IMR-90 (cell line): ENCODE results near the gene CCL4. TPM values are rescaled to one million over a fixed set of nuclear protein-coding genes. Genes with fewer than 3 reads are reported as not detected.
"Not testable (repeated sequence)": the region's sequence is repeated elsewhere in the genome, so short reads cannot be mapped to it uniquely, and the experiment has no call there.

ENCODE experiments used
- ATAC-seq: fragments of 200-7000 bp; cut with Tn5 transposase; 2 replicates; pipeline ENCODE4 v1.9.1; 2020; ENCODE audit warnings: low read depth, mild to moderate bottlenecking, moderate library complexity
- BruUV-seq: library from RNA; stranded (reverse); fragments of 400-500 nt; replicated peaks from 2 replicates; lab custom pipeline; 2021; lab: Mats Ljungman, UMichigan
- CTCF ChIA-PET: fragments of 300-600 bp; formaldehyde crosslinking; extraction: SDS; loops from one replicate; lab custom pipeline; 2021; ENCODE audit warnings: antibody characterized with exemption; lab: Yijun Ruan, JAX
- POLR2A ChIA-PET: fragments of 300-600 bp; sonication (Branson Sonifier 250); formaldehyde crosslinking; loops from one replicate; lab custom pipeline; 2022; ENCODE audit warnings: antibody characterized with exemption; ENCODE audit not compliant: unreplicated experiment; lab: Charles Lee
- DNase-seq: peaks from one replicate; pipeline ENCODE4 v3.0.0; 2013
- H2AFZ ChIP-seq: replicated peaks from 2 replicates; pipeline ENCODE3; 2013; ENCODE audit warnings: low read length, mild to moderate bottlenecking; ENCODE audit not compliant: poor library complexity
- H2AK5ac ChIP-seq: 2 replicates; pipeline ENCODE4 v1.6.1; 2013; ENCODE audit warnings: low read depth, low read length, inconsistent platforms
- H2AK9ac ChIP-seq: replicated peaks from 2 replicates; pipeline ENCODE3; 2013; ENCODE audit warnings: mild to moderate bottlenecking, low read depth, low read length, moderate library complexity; ENCODE audit not compliant: poor library complexity
- H2BK120ac ChIP-seq: 2 replicates; pipeline ENCODE4 v1.6.1; 2013; ENCODE audit warnings: low read depth, low read length, inconsistent platforms
- H2BK15ac ChIP-seq: 3 replicates; pipeline ENCODE4 v1.6.1; 2013; ENCODE audit warnings: low read depth, low read length, inconsistent platforms
- H2BK20ac ChIP-seq: 2 replicates; pipeline ENCODE4 v1.6.1; 2013; ENCODE audit warnings: low read depth, mild to moderate bottlenecking, inconsistent platforms, low read length, moderate library complexity
- H2BK5ac ChIP-seq: 2 replicates; pipeline ENCODE4 v1.6.1; 2013; ENCODE audit warnings: mild to moderate bottlenecking, low read depth, low read length, inconsistent platforms; ENCODE audit not compliant: poor library complexity, severe bottlenecking
- H3K14ac ChIP-seq: replicated peaks from 2 replicates; pipeline ENCODE4 v1.6.1; 2013; ENCODE audit warnings: low read depth, low read length, inconsistent platforms
- H3K18ac ChIP-seq: 2 replicates; pipeline ENCODE4 v1.6.1; 2013; ENCODE audit warnings: low read depth, low read length, control low read depth
- H3K23ac ChIP-seq: 2 replicates; pipeline ENCODE4 v1.6.1; 2013; ENCODE audit warnings: low read depth, low read length, inconsistent platforms
- H3K27ac ChIP-seq: 2 replicates; pipeline ENCODE4 v1.5.1; 2013; ENCODE audit warnings: mild to moderate bottlenecking, control low read depth, low read length; ENCODE audit not compliant: insufficient read depth
- H3K27me3 ChIP-seq: 2 replicates; pipeline ENCODE4 v1.6.1; 2013; ENCODE audit warnings: low read length; ENCODE audit not compliant: control insufficient read depth, insufficient read depth
- H3K36me3 ChIP-seq: 2 replicates; pipeline ENCODE4 v1.6.1; 2013; ENCODE audit warnings: low read length, mixed read lengths; ENCODE audit not compliant: control insufficient read depth, insufficient read depth
- H3K4ac ChIP-seq: 2 replicates; pipeline ENCODE4 v1.6.1; 2013; ENCODE audit warnings: low read depth, low read length, inconsistent platforms
- H3K4me1 ChIP-seq: 2 replicates; pipeline ENCODE4 v1.6.1; 2013; ENCODE audit warnings: low read length, mixed read lengths; ENCODE audit not compliant: control insufficient read depth, insufficient read depth
- H3K4me2 ChIP-seq: 2 replicates; pipeline ENCODE4 v1.6.1; 2013; ENCODE audit warnings: low read depth, mild to moderate bottlenecking, control low read depth, low read length, moderate library complexity
- H3K4me3 ChIP-seq: 2 replicates; pipeline ENCODE4 v1.5.1; 2013; ENCODE audit warnings: low read depth, mild to moderate bottlenecking, control low read depth, low read length, moderate library complexity; ENCODE audit not compliant: insufficient read depth
- H3K56ac ChIP-seq: 2 replicates; pipeline ENCODE4 v1.6.1; 2013; ENCODE audit warnings: low read length, inconsistent platforms; ENCODE audit not compliant: insufficient read depth; ENCODE audit errors: extremely low read depth
- H3K79me1 ChIP-seq, 2 experiments: 2 replicates each; pipeline ENCODE4 v1.6.1; 2013; ENCODE audit warnings: low read length in 2 of 2, inconsistent platforms in 1 of 2, low read depth in 1 of 2
- H3K9ac ChIP-seq: 2 replicates; pipeline ENCODE4 v1.6.1; 2013; ENCODE audit warnings: low read depth, low read length, control low read depth
- H3K9me1 ChIP-seq: 2 replicates; pipeline ENCODE4 v1.6.1; 2013; ENCODE audit warnings: low read length, inconsistent platforms; ENCODE audit not compliant: insufficient read depth
- H3K9me3 ChIP-seq: 2 replicates; pipeline ENCODE4 v1.6.1; 2013; ENCODE audit warnings: low read length; ENCODE audit not compliant: control insufficient read depth, insufficient read depth
- H4K20me1 ChIP-seq: 2 replicates; pipeline ENCODE4 v1.6.1; 2013; ENCODE audit warnings: low read length, inconsistent platforms; ENCODE audit not compliant: insufficient read depth
- H4K5ac ChIP-seq: 2 replicates; pipeline ENCODE4 v1.6.1; 2013; ENCODE audit warnings: mild to moderate bottlenecking, low read depth, low read length, control low read depth
- H4K8ac ChIP-seq, 2 experiments: 2 replicates each; pipeline ENCODE4 v1.6.1; 2013; ENCODE audit warnings: low read depth in 2 of 2, low read length in 2 of 2, control low read depth in 1 of 2, inconsistent platforms in 1 of 2
- H4K91ac ChIP-seq: 2 replicates; pipeline ENCODE4 v1.6.1; 2013; ENCODE audit warnings: low read depth, low read length, inconsistent platforms; ENCODE audit not compliant: insufficient read depth
- WGBS, 2 experiments: methylation state at CpG; one replicate each; pipeline versions ENCODE4 v1.1.5 to v1.1.7; 2013; ENCODE audit warnings: missing lambda C conversion rate in 2 of 2; ENCODE audit not compliant: insufficient read length in 1 of 2; ENCODE audit errors: extremely low coverage in 2 of 2; 5-methylcytosine and 5-hydroxymethylcytosine counted together
- dilution Hi-C: fragments of 300-500 bp; cut with HindIII; formaldehyde crosslinking; loops from one replicate; pipeline ENCODE4 v1.14.3; 2018; ENCODE audit warnings: low sequenced_read_pairs; ENCODE audit not compliant: unreplicated experiment
- in situ Hi-C: fragments of 300-500 bp; cut with MboI; formaldehyde crosslinking; loops from 3 replicates; pipeline ENCODE4 v1.14.3; 2019; ENCODE audit warnings: low sequenced_read_pairs, inconsistent platforms, mixed read lengths
- intact Hi-C: fragments of 100-400 bp; cut with micrococcal nuclease; formaldehyde crosslinking; loops from 2 replicates; pipeline ENCODE4 v1.10.0; 2022
- polyA plus RNA-seq, 3 experiments: library from polyadenylated mRNA; depleted of rRNA; stranded (reverse); fragments of >200 nt; gene quantifications; 2 replicates each; pipeline ENCODE4 v1.2.3, GENCODE V29; 2012; ENCODE audit warnings: low replicate concordance in 1 of 3
- total RNA-seq: library from RNA; depleted of rRNA; stranded (reverse); fragments of >200 nt; gene quantifications from 2 replicates; pipeline ENCODE4 v1.2.3, GENCODE V29; 2012

The CCL4 gene
- total and polyA plus RNA-seq, 2 of the 4 experiments (the other 2 are of a cell fraction) = not detected

DNA sequence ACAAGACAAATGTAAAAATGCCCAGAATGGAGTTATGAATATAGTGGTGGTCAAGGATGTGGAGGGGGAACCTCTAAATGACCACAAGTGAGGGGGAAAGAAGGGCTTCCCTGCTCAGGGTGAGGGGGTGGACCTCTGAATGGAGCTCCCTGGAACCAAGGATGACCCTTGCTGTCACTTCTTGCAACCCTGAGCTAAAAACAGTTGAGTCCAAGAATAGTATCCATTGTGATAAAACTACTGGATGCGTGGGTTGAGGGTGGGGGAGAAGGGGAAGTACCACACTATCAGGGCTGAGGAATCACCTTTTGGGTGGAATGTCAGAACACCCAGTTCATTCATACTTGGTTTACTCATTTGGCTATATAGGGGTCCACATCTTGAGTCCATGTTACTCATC is 4.6 kb upstream of the CCL4 start:
- DNase-seq, H3K27me3 ChIP-seq, H3K4me2 ChIP-seq, intact Hi-C loops, H2AFZ ChIP-seq, H3K4me1 ChIP-seq, H2AK9ac ChIP-seq, H3K14ac ChIP-seq, H2BK20ac ChIP-seq, ATAC-seq, H3K9me1 ChIP-seq, H2BK120ac ChIP-seq, BruUV-seq, dilution Hi-C loops, H3K23ac ChIP-seq, H3K4ac ChIP-seq, H2BK15ac ChIP-seq, CTCF ChIA-PET, H3K18ac ChIP-seq, H3K79me1 ChIP-seq, H3K36me3 ChIP-seq, H3K56ac ChIP-seq, H4K8ac ChIP-seq, H4K91ac ChIP-seq, H2AK5ac ChIP-seq, in situ Hi-C loops, H3K9ac ChIP-seq, H3K27ac ChIP-seq, H4K5ac ChIP-seq, H3K4me3 ChIP-seq, POLR2A ChIA-PET, H4K20me1 ChIP-seq, H2BK5ac ChIP-seq, H3K9me3 ChIP-seq: not testable (repeated sequence)
- WGBS, 2 experiments = no CpG with 5 or more reads among the region's 1 CpG

DNA sequence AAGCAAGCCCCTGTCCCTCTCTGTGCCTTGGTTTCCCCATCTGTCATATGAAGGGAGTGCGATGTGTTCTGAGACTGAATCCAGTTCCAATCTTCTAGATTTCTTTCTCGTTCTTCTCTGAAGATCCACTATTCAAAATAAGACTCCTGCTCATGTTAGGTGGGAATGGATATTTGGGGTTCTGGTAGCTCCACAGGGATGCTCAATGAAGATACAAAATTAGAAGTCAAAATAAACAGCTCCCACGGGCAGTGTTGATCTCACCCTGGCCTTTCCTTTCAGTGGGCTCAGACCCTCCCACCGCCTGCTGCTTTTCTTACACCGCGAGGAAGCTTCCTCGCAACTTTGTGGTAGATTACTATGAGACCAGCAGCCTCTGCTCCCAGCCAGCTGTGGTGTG is 619 bp downstream of the CCL4 start:
- intact Hi-C loops, H2BK120ac ChIP-seq, H2BK5ac ChIP-seq, H3K4ac ChIP-seq, H3K23ac ChIP-seq, DNase-seq, H3K9me1 ChIP-seq, H3K36me3 ChIP-seq, H2AK9ac ChIP-seq, H2BK15ac ChIP-seq, H3K79me1 ChIP-seq, H3K4me1 ChIP-seq, H3K4me2 ChIP-seq, H3K27me3 ChIP-seq, ATAC-seq, H4K20me1 ChIP-seq, H3K4me3 ChIP-seq, H3K27ac ChIP-seq, H3K14ac ChIP-seq, H2BK20ac ChIP-seq, H4K8ac ChIP-seq, H3K18ac ChIP-seq, dilution Hi-C loops, CTCF ChIA-PET, H2AK5ac ChIP-seq, in situ Hi-C loops, H3K56ac ChIP-seq, H3K9ac ChIP-seq, H4K5ac ChIP-seq, H2AFZ ChIP-seq, POLR2A ChIA-PET, H3K9me3 ChIP-seq, BruUV-seq, H4K91ac ChIP-seq: not testable (repeated sequence)
- WGBS, 2 experiments = no CpG with 5 or more reads among the region's 7 CpGs
